MCF 10A (cell line): ENCODE results near the gene MICA. TPM values are rescaled to one million over a fixed set of nuclear protein-coding genes. Genes with fewer than 3 reads are reported as not detected.
"Not testable (repeated sequence)": the region's sequence is repeated elsewhere in the genome, so short reads cannot be mapped to it uniquely, and the experiment has no call there.

Source experiments
- BruUV-seq: library from RNA; stranded (reverse); fragments of 400-500 nt; replicated peaks from 2 replicates; lab custom pipeline; 2021; lab: Mats Ljungman, UMichigan
- CTCF ChIA-PET: fragments of 300-600 bp; sonication (Branson Sonifier 250); formaldehyde crosslinking; extraction: SDS; loops from one replicate; lab custom pipeline; 2021; ENCODE audit warnings: antibody characterized with exemption, inconsistent platforms; lab: Yijun Ruan, JAX
- POLR2A ChIA-PET: fragments of 300-600, 350-650 bp; sonication (Branson Sonifier 250); formaldehyde crosslinking; extraction: SDS; loops from one replicate; lab custom pipeline; 2020; ENCODE audit warnings: antibody characterized with exemption, inconsistent platforms; lab: Yijun Ruan, JAX
- DNase-seq: peaks from one replicate; pipeline ENCODE4 v3.0.0-alpha.2; 2018; ENCODE audit not compliant: unreplicated experiment
- H3K27ac Mint-ChIP-seq: one replicate; pipeline ENCODE4 v1.8.0; 2022; ENCODE audit warnings: mild to moderate bottlenecking, low read depth, mixed read lengths; ENCODE audit not compliant: unreplicated experiment
- H3K27me3 Mint-ChIP-seq: one replicate; pipeline ENCODE4 v1.8.0; 2022; ENCODE audit warnings: mixed read lengths; ENCODE audit not compliant: insufficient read depth, unreplicated experiment
- H3K36me3 Mint-ChIP-seq: one replicate; pipeline ENCODE4 v1.8.0; 2022; ENCODE audit warnings: mild to moderate bottlenecking, moderate library complexity, mixed read lengths; ENCODE audit not compliant: insufficient read depth, unreplicated experiment
- H3K4me1 Mint-ChIP-seq: one replicate; pipeline ENCODE4 v1.8.0; 2022; ENCODE audit warnings: mixed read lengths; ENCODE audit not compliant: insufficient read depth, unreplicated experiment
- H3K4me3 Mint-ChIP-seq: one replicate; pipeline ENCODE4 v1.8.0; 2022; ENCODE audit warnings: mild to moderate bottlenecking, moderate library complexity, mixed read lengths; ENCODE audit not compliant: unreplicated experiment
- H3K9me3 Mint-ChIP-seq: one replicate; pipeline ENCODE4 v1.8.0; 2022; ENCODE audit warnings: mixed read lengths; ENCODE audit not compliant: unreplicated experiment
- CTCF ChIP-seq: fragments of 200-600 bp; IDR thresholded peaks from one replicate; pipeline ENCODE4 v1.8.0; 2022; ENCODE audit warnings: antibody characterized with exemption, mild to moderate bottlenecking; ENCODE audit not compliant: unreplicated experiment
- intact Hi-C: fragments of 100-400 bp; cut with micrococcal nuclease; formaldehyde crosslinking; loops from 2 replicates; pipeline ENCODE4 v1.14.1; 2022
- total RNA-seq: library from RNA; stranded (reverse); gene quantifications from 2 replicates; pipeline ENCODE4 v1.2.3, GENCODE V29; 2022

MICA gene
- total RNA-seq, 1 experiment from 2014 or later: 18.0 TPM

- no peak for DNase-seq
- Mint-ChIP-seq H3K36me3 (no peaks in the 10 kb centered on the region), H3K27me3 (peaks cover 98% of the 10 kb centered on the region), H3K4me1 (no peaks in the 10 kb centered on the region), H3K4me3 (no peak overlapping the region), H3K9me3 (no peaks in the 10 kb centered on the region), H3K27ac (no peak overlapping the region)
- no peak for TF ChIP-seq CTCF
- ChIA-PET POLR2A (interaction anchor here (1.5 to 3.6 kb wide), 2 partner anchors 120 to 169 kb away, joined by 4 to 27 read pairs; no protein-coding TSS in a partner anchor), CTCF (interaction anchor here (0.6 to 3.2 kb wide), 23 partner anchors 10 to 477 kb away, joined by 3 to 24 read pairs (median 4); partner anchors contain the start of gene PSORS1C2)
- BruUV-seq: no TSS peak
- intact Hi-C loops: no loop called here
These were observed 37.5 kb upstream of the MICA start for GRCh38 chr6:31365864-31366263.

GRCh38 chr6:31366693-31367470, 36.5 kb upstream of the MICA start:
- DNase-seq: peak; percentile 90
- intact Hi-C loops: loop anchor here (1.0 kb wide), 2 partner anchors 170 to 230 kb away; no protein-coding TSS in a partner anchor
- Mint-ChIP-seq H3K9me3 (peaks cover 2% of the 10 kb centered on the region), H3K27me3 (peaks cover 93% of the 10 kb centered on the region), H3K4me1 (no peaks in the 10 kb centered on the region), H3K27ac (no peak overlapping the region), H3K36me3 (no peaks in the 10 kb centered on the region), H3K4me3 (peak overlapping the region; percentile 36)
- ChIA-PET POLR2A (interaction anchor here (0.7 to 3.6 kb wide), 6 partner anchors 121 to 241 kb away, joined by 3 to 27 read pairs (median 4); partner anchors contain the start of genes CCHCR1 and TCF19), CTCF (interaction anchor here (0.5 to 3.2 kb wide), 35 partner anchors 9 to 478 kb away, joined by 3 to 24 read pairs (median 4); partner anchors contain the start of gene PSORS1C2)
- no TSS peak for BruUV-seq
- TF ChIP-seq CTCF: peak; percentile 80

GRCh38 chr6:31368461-31368860, 34.9 kb upstream of the MICA start:
- no peak for TF ChIP-seq CTCF
- no peak overlapping the region for H3K27ac Mint-ChIP-seq
- peaks cover 9% of the 10 kb centered on the region for H3K9me3 Mint-ChIP-seq
- no peaks in the 10 kb centered on the region for H3K36me3 Mint-ChIP-seq
- POLR2A ChIA-PET: interaction anchor here (3.6 kb wide), 1 partner anchor 172 kb away, joined by 27 read pairs; no protein-coding TSS in a partner anchor
- CTCF ChIA-PET: interaction anchor here (1.2 to 3.0 kb wide), 3 partner anchors 74 to 237 kb away, joined by 3 to 24 read pairs (median 12); partner anchors contain the start of gene PSORS1C2
- no TSS peak for BruUV-seq
- no peak for DNase-seq
- intact Hi-C loops: no loop called here
- no peak overlapping the region for H3K4me3 Mint-ChIP-seq
- H3K27me3 Mint-ChIP-seq: peaks cover 91% of the 10 kb centered on the region
- no peaks in the 10 kb centered on the region for H3K4me1 Mint-ChIP-seq

- H3K4me3 Mint-ChIP-seq, H3K9me3 Mint-ChIP-seq, H3K36me3 Mint-ChIP-seq, H3K4me1 Mint-ChIP-seq, DNase-seq, BruUV-seq, POLR2A ChIA-PET, H3K27ac Mint-ChIP-seq, intact Hi-C loops: not testable (repeated sequence)
- H3K27me3 Mint-ChIP-seq: peaks cover 52% of the 10 kb centered on the region
- CTCF ChIA-PET: interaction anchor here (0.6 kb wide), 1 partner anchor 171 kb away, joined by 3 read pairs; no protein-coding TSS in a partner anchor
These were observed 29.3 kb upstream of the MICA start for GRCh38 chr6:31374118-31374517.
